NT2/D1 (cell line): Measurements from ENCODE around the gene ARHGAP28.

Experiments used
- SUZ12 ChIP-seq: IDR thresholded peaks from 2 replicates; pipeline ENCODE4 v1.6.1; 2011; ENCODE audit not compliant: insufficient read length, insufficient read depth; ENCODE audit errors: extremely low read depth
- YY1 ChIP-seq: IDR thresholded peaks from 2 replicates; pipeline ENCODE4 v1.6.1; 2011; ENCODE audit not compliant: insufficient read length, insufficient read depth
- ZNF274 ChIP-seq: IDR thresholded peaks from 2 replicates; pipeline ENCODE4 v1.6.1; 2011; ENCODE audit warnings: mild to moderate bottlenecking, low read depth, low read length

DNA sequence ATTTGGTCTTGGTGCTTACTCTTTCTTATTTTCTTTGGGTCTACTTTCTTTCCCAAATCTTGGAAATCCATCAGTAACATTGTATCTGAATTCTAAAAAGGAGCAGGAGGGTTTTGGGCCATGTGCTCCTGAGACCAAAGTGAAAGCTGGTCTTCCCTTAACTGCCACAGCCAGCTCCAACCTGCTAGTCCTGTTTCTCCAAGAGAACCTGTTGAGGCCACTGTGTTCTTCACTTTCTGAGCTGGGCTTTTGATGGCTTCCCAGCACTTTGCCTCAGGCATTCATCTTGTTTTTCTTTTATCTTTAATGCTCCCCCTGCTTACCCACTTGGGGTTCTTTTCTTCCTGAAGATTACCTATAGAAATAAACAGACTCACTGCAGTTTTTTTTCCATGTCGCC, 53.3 kb downstream of the ARHGAP28 start:
- no peak for TF ChIP-seq YY1
- no peak for TF ChIP-seq ZNF274
- TF ChIP-seq SUZ12, result no peak
